ENCODE results near the gene SCNN1A. TPM values are rescaled to one million over a fixed set of nuclear protein-coding genes. Genes with fewer than 3 reads are reported as not detected.

The SCNN1A gene
- total and polyA plus RNA-seq, 4 donors, result 86.6 to 312 (median 125) TPM

DNA sequence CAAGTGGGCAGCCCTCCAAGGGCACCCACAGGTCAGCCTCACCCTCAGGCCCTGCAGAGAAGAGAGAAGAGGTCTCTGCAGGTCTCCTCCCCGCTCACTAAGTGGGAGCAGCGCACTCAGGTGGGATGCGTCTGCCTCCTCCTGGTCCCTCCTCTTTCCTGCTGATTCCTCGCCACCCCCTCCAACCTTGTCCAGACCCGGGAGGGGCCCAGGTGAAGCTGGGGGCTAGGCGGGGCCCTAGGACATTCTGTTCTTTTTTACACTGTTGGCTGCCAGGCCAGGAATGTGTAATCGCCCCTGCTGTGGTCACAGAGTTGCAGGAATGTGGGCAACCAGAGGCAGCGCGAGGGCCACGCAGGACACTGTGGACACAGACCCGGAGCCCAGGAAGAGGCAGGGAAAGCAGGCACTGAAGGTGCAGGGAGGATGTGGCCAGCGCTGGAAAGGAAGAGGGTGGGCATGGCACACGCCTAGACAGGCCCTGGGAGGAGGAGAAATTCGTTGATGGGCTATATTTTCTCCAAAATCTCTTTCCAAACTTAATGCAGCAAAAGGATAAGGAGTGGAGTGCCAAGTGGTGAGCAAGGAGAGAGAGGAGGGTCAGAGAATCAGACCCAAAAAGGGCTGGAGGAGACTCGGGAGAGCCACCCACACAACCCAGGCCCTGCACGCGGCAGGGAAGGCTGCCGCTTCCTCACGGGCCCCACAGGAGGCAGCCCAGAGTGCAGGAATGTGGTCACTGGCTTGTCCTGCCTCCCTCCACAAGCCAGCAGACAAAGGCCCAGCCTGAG is 911 bp upstream of the SCNN1A start:
- 31 to 33% methylated on average over 19 of the region's 19 CpGs for WGBS, 2 donors
- DNase-seq (peak; percentile 61 to 66 (median 63)), ATAC-seq (ENCODE audit: insufficient read depth, low FRiP score) (peak; percentile 49)
- Histone ChIP-seq H3K27me3 (ENCODE audit: control insufficient read depth in 3 of 3, insufficient read depth in 3 of 3, low read length in 2 of 3) (no peaks in the 10 kb centered on the region), H3K36me3 (ENCODE audit: control insufficient read depth in 4 of 4, insufficient read depth in 4 of 4, low read length in 4 of 4) (no peaks in the 10 kb centered on the region), H3K27ac (ENCODE audit: low read depth in 1 of 2, low read length in 1 of 2) (peak overlapping the region in 1 of 2 donors; percentile 87), H3K9ac (ENCODE audit: insufficient read depth in 1 of 2, low read length in 2 of 2) (peak overlapping the region in 1 of 2 donors; percentile 13), H3K4me1 (ENCODE audit: control insufficient read depth in 5 of 5, insufficient read depth in 5 of 5, low read length in 5 of 5) (peaks cover 0 to 39% (median 11%) of the 10 kb centered on the region in 5 donors), H3K4me3 (no peak overlapping the region), H3K9me3 (ENCODE audit: control insufficient read depth in 4 of 4, insufficient read depth in 3 of 4, low read length in 3 of 4) (no peaks in the 10 kb centered on the region)
- TF ChIP-seq, protein P1, sequence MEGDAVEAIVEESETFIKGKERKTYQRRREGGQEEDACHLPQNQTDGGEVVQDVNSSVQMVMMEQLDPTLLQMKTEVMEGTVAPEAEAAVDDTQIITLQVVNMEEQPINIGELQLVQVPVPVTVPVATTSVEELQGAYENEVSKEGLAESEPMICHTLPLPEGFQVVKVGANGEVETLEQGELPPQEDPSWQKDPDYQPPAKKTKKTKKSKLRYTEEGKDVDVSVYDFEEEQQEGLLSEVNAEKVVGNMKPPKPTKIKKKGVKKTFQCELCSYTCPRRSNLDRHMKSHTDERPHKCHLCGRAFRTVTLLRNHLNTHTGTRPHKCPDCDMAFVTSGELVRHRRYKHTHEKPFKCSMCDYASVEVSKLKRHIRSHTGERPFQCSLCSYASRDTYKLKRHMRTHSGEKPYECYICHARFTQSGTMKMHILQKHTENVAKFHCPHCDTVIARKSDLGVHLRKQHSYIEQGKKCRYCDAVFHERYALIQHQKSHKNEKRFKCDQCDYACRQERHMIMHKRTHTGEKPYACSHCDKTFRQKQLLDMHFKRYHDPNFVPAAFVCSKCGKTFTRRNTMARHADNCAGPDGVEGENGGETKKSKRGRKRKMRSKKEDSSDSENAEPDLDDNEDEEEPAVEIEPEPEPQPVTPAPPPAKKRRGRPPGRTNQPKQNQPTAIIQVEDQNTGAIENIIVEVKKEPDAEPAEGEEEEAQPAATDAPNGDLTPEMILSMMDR (IDR thresholded peaks at IDR 0.05; ENCODE audit: control extremely low read depth, extremely low read depth), result no peak

DNA sequence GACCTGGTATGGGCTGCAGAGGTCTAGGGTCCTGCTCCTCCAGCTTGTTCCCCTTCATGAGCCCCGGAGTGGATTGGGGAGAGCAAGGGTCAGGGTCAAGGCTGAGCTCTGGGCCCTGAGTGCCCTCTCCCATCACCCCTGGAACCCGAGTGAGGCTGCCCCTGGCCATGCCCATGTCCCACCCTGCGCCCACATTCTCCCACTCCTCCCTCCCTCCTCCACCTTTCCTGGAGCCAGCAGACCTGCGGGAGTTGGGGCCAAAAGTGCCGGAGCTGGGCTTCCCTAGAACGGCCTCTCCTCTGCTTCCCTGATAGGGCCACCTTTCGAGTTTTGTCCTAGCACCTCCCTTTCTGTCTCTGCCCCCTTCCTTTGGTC is 590 bp downstream of the SCNN1A start:
- peak overlapping the region; percentile 9 for H3K4me3 ChIP-seq
- H3K27me3 ChIP-seq (ENCODE audit: control insufficient read depth in 3 of 3, insufficient read depth in 3 of 3, low read length in 2 of 3), result no peaks in the 10 kb centered on the region
- peaks cover 0 to 34% (median 19%) of the 10 kb centered on the region in 5 donors for H3K4me1 ChIP-seq (ENCODE audit: control insufficient read depth in 5 of 5, insufficient read depth in 5 of 5, low read length in 5 of 5)
- H3K9me3 ChIP-seq (ENCODE audit: control insufficient read depth in 4 of 4, insufficient read depth in 3 of 4, low read length in 3 of 4), result no peaks in the 10 kb centered on the region
- DNase-seq (no peak), ATAC-seq (ENCODE audit: insufficient read depth, low FRiP score) (no peak)
- H3K9ac ChIP-seq (ENCODE audit: insufficient read depth in 1 of 2, low read length in 2 of 2), result no peak overlapping the region
- H3K27ac ChIP-seq (ENCODE audit: low read depth in 1 of 2, low read length in 1 of 2), result peak overlapping the region in 1 of 2 donors; percentile 89
- no peaks in the 10 kb centered on the region for H3K36me3 ChIP-seq (ENCODE audit: control insufficient read depth in 4 of 4, insufficient read depth in 4 of 4, low read length in 4 of 4)
- WGBS, 2 donors, result 71 to 81% methylated on average over 7 of the region's 7 CpGs
- TF ChIP-seq, protein P1 (IDR thresholded peaks at IDR 0.05; ENCODE audit: control extremely low read depth, extremely low read depth), result no peak

DNA sequence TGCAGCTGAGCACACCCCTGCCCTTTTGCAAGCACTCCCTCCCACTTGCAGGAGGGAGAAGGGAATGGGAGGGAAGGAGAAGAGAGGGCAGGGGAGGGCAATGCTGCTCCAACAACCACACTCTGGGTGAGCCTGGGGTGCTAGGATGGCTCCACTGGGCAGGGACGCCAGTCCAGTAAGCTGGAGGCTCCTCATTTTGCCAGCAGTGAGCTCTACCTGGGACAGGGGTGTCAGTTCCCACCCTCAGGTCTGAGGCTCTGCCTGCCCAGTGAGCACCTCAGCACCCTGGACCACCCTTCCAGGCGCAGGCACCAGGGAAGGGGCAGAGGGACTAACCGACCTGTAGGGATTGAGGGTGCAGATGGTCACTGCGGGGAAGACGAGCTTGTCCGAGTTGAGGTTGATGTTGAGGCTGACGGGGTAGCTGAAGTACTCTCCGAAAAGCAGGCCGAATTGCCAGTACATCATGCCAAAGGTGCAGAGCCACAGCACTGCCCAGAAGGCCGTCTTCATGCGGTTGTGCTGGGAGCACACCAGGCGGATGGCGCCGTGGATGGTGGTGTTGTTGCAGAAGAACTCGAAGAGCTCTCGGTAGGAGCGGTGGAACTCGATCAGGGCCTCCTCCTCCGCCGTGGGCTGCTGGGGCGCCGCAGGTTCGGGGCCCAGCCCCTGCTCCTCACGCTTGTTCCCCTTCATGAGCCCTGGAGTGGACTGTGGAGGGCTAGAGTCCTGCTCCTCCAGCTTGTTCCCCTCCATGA is 1.2 kb downstream of the SCNN1A start:
- 74 to 85% methylated on average over 24 of the region's 24 CpGs for WGBS, 2 donors
- Histone ChIP-seq H3K4me3 (peak overlapping the region; percentile 9), H3K36me3 (ENCODE audit: control insufficient read depth in 4 of 4, insufficient read depth in 4 of 4, low read length in 4 of 4) (no peaks in the 10 kb centered on the region), H3K27ac (ENCODE audit: low read depth in 1 of 2, low read length in 1 of 2) (peak overlapping the region in 1 of 2 donors; percentile 89), H3K27me3 (ENCODE audit: control insufficient read depth in 3 of 3, insufficient read depth in 3 of 3, low read length in 2 of 3) (no peaks in the 10 kb centered on the region), H3K9ac (ENCODE audit: insufficient read depth in 1 of 2, low read length in 2 of 2) (no peak overlapping the region), H3K9me3 (ENCODE audit: control insufficient read depth in 4 of 4, insufficient read depth in 3 of 4, low read length in 3 of 4) (no peaks in the 10 kb centered on the region), H3K4me1 (ENCODE audit: control insufficient read depth in 5 of 5, insufficient read depth in 5 of 5, low read length in 5 of 5) (peaks cover 0 to 32% (median 20%) of the 10 kb centered on the region in 5 donors)
- ATAC-seq (ENCODE audit: insufficient read depth, low FRiP score) (no peak), DNase-seq (no peak)
- TF ChIP-seq, protein P1 (IDR thresholded peaks at IDR 0.05; ENCODE audit: control extremely low read depth, extremely low read depth), result no peak

All from lung (tissue), 12 donors.